GM18858 (cell line): Measurements from ENCODE around the gene BCORL1.
A peak's percentile ranks its signal among the peaks of the same experiment; 100 is the strongest.

ENCODE experiments used
- ATAC-seq: cut with Tn5 transposase; IDR thresholded peaks from one replicate; pipeline ENCODE4 v1.9.1; 2021; ENCODE audit not compliant: unreplicated experiment

BCORL1 gene

GRCh38 chrX:130060122-130061069, 78.0 kb downstream of the BCORL1 start:
- ATAC-seq = peak; percentile 77

DNA sequence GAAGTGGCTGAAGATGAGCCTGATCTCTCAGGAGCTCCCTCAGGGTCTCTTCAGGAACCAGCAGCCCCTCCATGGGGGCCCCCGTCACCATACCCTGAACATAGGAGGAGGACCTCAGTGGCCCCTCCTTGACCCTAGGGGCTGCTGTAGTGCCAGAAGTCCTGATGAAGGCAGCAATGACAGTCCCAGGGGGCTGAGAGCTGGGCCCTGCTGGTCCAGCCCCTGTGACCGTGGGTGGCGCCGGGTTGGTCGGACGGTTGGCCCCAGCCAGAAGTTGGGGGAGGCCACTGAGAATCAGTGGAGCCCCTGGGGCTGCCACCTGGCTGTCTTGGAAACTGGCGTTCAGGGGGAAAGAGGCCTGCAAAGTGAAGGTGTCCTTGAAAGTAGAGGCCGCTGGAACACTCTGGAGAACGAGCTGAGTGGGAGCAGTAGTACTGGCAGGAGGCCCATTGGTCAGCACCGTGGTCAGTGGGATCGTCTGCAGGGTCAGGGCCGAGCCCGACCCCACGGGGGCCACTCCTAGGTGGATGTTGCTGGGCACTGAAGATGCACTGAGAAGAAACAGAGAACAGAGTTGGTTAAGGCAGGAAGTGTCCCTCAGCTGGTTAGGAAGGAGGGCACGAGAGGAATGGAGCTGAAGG, 84.7 kb downstream of the BCORL1 start:
- no peak for ATAC-seq

DNA sequence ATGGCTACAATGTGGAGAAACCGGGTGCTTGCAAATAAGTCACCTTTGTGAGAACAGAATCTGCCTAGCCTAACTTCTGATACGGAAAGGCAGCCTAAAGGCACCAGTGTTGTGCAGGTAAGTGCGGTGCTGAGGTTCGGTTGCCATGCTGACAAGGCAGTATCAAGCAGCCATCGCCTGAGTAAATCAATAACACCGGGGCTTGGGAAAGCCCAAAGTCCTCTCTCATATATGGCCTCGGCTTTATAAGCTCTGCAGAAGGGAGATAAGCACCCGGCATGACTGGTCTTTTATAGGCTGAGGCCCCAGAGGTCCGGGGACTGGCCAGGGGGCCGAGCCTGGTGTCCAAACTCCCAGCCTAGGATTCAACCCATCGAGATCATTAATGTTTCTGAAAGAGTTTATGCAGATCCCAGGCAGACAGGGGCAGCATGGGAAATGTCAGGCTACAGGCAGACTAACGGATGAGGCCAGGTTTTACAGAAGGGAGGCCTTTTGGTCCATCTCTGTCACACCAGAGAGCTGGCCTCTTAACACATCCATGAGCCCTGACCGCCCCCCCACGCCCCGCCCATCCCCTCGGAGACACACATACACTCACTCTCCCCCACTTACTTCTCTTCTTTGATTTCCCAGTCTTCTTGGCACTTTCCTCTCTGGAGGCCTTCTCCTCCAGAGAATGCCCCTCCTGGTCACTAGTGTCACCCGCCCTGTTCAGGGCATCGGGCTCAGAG, 89.3 kb downstream of the BCORL1 start:
- ATAC-seq = no peak

DNA sequence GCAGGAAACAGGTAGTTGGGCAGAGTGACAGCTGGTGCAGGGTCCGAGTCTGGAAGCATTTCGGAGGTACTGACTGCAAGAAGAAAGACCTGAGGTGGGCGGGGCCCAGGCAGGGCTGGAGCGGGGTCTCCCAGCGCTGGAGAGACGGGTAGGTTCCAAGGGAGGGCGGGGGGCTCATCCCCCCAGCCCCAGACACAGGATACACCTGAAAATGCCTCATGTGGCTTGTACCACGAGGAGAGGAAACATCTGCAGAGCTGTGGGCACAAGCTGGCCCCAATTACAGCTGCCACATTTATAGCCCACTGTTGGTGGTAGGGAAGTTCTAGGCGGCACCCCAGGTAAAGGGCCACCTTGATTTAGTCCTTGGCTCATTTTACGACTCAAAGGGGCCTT, 89.9 kb downstream of the BCORL1 start:
- ATAC-seq = no peak

GRCh38 chrX:130075777-130076176, 93.3 kb downstream of the BCORL1 start:
- ATAC-seq = no peak

DNA sequence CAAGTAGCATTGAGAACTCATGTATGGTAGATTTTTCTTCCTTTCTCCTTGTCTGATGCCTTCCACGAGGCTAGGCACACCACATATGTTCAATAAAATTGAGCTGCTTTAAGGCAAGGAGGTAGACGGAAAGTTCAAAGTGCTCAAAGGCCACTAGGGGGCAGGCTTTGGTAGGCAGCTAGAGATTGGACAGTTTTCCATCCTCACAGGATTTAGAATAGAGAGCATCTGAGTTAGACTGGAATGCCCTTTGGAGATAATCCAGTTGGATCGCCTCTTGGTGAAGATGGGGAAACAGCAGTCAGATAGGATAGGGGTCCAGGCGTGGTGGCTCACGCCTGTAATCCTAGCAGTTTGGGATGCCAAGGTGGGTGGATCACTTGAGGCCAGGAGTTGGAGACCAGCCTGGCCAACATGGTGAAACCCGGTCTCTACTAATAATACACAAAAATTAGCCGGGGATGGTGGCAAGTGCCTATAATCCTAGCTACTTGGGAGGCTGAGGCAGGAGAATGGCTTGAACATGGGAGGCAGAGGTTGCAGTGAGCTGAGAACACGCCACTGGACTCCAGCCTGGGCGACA, 97.5 kb downstream of the BCORL1 start:
- ATAC-seq = no peak

GRCh38 chrX:130080791-130081367, 98.4 kb downstream of the BCORL1 start:
- ATAC-seq = no peak

DNA sequence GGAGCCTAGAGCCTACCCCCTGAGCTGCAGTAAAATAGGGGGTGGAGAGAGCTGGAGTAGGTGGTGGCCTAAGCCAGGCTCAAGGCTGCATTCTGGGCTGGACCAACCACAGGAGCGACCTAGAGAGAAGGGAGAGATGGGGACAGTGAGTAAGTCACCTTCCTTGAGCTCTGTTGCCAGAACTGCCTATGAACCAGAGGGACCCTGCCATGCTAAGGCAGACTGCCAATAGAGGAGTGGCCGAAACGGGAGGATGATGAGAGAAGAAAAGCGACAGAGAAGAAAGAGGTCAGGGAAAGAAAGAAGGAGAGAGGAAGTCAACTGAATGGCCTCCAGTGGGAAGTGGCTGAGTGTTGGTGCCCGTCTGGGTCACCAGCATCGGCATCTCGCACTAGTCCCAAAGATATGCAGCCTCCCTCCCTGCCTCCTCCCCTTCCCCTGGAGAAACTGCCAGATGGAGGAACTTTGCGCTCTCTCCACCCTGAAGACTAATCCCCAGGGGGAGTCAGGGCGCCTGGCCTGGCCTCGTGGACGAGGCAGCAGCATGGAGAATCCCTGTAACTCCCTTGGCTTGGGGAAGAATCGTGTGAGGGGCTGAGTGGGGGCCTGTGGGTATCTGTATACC, 99.1 kb downstream of the BCORL1 start:
- no peak for ATAC-seq

GRCh38 chrX:130082244-130083106, 100.0 kb downstream of the BCORL1 start:
- peak; percentile 66 for ATAC-seq

GRCh38 chrX:130083107-130083490, 100.7 kb downstream of the BCORL1 start:
- no peak for ATAC-seq

- peak; percentile 28 for ATAC-seq
Observed at GRCh38 chrX:130083656-130084382, 101.4 kb downstream of the BCORL1 start.

DNA sequence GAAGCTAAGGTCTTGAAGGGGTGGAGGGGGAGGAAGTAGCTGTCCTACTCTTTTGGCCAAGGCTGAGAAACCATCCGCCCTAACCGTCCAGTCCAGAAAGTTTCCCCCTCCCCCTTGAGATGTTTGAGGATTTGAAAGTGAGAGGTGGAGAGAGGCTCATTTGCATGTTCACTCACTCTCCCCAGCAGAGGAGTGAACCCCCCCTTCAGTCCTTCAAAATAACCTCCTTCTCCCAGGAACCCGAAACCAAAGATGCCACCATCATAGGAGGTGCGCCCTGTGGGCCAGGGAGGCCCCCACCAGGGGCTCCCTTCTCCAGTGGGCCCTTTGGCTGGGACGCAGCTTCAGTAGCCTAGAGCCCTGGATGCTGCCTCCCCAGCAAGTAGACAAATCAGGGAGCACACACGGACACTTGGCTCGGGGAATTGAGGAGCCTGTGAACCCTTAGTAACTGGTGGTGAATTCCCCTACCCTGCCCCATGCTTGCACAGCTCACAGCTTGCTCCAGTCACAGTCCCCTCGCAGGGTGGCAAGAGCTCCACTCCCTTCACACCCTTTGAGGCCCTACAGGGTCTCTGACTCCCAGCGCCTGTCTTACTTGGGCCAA, 102.3 kb downstream of the BCORL1 start:
- peak; percentile 26 for ATAC-seq

DNA sequence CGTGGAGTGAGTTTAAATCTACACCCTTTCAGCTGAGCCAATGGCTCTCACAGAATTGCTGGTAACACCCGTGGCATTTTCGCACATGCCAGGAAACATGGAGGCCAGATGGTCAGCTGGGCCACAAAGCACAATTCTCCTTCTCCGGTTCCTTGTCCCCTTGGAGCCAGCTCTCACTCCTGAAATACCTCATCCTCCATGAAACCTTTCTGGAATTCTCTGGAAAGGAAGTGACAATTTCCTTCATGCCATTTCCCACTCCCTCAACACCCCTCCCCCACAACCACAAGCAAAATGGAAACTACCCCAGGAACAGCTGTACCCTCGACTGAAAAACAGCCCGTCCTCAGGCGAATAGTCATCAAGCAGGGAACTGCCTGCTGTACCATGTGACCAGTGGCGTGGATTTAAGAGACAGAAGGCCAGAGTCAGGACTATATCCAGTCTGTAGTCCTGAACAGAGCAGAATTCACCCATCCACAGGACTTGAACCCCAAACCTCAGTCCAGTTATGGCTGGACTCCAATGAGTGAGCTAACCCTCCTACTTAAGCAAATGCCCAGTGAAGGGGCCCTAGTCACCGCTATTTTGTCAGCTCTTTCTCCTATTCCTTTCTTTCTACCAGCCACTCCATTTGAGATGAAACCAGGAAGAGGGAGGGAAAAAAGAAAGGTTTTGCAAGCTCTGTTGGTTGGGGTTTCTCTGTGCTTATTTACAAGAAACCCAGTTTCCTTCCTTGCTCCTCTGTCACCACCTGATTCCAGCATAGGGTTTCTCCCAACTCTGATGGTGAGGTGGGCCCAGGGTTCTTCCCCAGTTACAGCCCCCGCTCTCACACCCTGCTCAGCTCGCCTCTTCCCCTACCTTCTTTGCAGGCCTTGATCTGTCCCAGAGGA, 103.4 kb downstream of the BCORL1 start:
- ATAC-seq = no peak

- no peak for ATAC-seq
Observed at GRCh38 chrX:130086447-130087206, 104.2 kb downstream of the BCORL1 start.

DNA sequence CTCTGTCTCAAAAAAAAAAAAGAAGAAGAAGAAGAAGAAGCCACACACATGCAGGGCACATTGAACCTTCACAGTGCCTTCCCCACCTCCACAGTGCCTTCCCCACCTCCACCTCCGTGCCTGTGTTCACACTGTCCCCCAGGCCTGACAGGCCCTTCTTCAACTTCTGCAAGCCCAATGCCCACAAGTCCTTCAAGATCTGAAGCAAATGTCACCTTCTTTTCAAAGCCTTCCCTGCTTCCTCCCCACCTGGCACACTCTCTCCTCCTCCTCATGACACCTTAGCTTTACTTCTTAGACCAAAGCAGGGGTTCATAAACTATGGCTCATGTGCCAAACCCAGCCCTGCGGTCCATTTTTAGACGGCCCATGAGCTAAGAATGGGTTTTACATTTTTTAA, 107.9 kb downstream of the BCORL1 start:
- ATAC-seq = no peak

DNA sequence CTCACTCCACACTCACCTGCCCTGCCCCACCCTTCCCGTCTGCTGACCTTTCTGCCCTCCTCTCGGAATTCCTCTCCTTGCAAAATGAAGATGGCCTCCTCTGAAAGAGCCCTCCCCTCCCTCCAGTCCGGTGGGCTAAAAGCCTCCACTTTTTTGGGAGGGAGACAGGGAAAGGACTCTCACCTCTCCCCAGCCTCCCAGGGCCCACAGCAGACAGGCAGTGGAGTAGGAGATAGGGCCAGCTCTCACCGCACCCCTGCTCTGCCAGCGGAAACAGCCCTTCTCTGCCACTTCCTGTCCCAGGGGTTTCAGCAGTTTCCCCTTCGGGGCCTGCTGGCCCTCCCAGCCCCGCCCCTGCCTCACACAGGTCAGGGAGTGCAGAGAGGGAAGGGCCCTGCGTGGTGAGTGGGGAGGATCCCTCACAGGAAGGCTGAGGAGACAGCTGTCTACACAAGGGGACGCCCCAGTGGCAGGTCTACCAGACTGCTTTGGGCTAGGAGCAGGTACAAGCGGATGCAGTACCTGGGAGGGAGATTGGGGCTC, 109.6 kb downstream of the BCORL1 start:
- peak; percentile 98 for ATAC-seq
